Measurements from ENCODE around the gene NFATC2.
A peak's percentile ranks its signal among the peaks of the same experiment; 100 is the strongest.

The NFATC2 gene

GRCh38 chr20:51389543-51390264, 152.8 kb downstream of the NFATC2 start:
- DNase-seq (ENCODE audit: low spot score) = no peak

DNA sequence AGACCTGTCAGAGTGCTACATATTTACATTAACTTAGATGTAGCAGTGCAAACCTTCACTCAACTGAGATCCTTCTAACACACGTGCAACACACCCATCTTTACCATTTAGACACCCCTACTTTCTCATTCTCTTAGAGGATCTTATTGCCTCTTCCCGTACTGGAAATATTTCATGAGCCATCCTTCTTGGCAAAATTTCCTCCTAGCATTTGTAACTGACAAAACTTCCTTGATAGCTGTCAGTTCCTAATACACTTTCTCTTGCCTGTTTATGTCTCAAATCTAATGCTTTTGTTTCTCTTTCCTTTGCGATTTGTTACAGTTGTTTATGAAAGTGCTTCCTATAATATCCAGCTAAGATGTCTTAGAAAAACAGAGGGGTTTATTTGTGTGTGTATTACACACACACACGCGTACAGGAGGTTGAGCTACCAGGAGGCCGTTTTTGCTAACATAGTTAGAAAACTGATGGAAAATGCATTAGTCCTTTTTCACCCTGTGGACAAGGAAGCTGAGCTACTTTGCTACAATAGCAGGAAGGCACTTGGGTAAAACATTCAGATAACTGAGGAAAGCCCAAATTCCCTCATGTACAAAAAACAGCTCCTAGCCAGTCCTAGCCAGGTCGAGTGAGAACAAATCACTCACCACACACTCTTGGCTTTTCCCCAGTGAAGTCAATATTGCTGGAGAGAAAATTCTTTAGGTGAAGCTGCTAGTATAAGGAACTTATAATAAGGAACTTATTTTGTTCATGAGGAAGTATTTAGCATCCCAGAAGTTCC, 153.6 kb downstream of the NFATC2 start:
- DNase-seq (ENCODE audit: low spot score) = no peak

- DNase-seq (ENCODE audit: low spot score) = peak; percentile 32
These were observed 154.3 kb downstream of the NFATC2 start for GRCh38 chr20:51388227-51388626.

DNA sequence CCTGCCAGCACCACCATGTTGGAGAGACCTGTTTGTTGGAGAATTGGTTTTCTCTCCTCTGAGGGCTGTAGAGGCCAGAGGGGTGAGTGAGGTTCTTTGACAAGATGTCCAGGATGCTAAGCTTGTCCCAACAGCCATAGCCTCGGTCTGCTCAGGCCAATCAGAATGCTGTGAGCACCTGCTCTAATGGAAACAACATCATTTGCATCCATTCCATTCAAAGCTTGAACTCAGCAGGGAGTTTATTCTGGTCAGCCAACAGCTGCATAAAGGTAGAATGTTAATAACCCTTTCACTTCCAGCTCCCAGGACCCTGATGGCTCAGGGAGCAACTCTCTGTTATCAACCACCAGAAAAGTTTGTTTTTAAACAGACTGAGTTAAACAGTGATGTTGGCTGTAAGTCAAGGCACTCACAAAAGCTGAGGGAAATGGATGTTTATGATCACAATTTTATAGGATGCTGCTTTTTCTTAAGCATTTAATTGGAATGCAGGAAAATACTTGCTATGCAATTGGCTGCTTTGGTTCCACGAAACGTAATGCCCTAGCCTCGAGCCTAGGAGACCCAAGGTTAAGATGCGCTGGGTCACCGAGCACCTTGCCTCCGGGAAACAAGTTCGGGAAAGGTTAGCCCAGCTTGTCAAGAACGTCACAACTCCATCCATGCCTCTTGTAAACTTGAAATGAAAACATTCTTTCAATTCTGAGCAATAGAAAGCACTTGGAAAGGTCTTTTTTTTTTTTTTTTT, 155.2 kb downstream of the NFATC2 start:
- no peak for DNase-seq (ENCODE audit: low spot score)

DNA sequence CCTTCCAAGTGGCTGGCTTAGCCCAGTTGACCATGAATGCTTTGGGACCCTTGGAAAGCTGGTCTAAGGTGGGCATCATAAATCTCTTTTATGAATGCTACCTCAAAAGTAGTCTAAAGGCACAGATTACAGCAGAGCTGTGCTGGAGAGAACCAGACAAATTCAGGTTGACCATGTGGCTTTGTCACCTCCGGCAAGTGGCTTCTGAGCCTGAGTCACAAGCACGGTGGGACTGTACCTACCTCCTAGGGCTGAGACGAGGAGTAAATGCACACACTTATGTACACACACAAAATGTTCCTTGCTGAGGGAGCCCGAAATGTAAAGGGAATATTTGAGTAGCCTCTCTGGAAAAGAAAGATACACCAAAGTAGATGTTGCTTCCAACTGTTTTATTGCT, 155.9 kb downstream of the NFATC2 start:
- no peak for DNase-seq (ENCODE audit: low spot score)

DNA sequence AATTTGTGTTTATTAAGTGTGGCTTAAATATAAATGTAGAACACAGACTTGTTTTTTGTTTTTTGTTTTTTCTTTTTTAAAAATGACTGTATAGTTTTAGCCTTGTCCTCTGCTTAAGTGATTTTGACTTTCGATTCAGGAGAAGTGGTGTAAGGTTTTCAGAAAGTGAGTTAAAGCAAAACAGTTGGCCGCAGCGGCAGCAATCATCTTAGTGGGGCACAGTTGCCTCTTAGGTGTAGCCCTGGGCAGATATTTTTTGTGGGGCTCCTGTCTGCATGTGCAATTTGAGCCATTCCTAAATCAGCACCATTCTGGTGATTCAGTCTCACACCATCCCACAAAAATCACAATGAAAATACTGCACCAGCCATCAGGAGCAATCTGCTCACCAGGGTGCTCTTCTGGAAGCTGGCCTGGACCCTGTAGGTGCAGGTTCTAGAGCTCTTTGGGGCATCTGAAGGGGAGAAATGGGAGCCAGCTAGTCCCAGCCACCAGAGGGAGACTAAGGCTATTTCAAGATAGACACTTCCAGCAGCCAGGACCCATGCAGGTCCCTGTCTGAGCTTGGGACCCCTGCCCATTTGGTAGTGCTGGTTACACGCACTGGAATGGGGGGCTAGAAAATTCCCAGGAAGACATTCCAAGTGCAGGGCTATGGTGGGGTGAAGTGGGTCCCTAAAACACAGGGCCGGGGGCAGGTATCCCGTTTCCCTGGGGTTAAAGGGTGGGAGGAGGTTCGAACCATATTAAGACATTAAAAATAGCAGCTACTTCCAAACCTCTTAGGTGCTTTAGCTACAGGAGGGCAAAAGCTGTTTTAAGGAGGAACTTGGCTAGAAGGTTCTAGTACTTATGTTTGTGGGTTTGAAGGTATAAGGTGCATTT, 156.6 kb downstream of the NFATC2 start:
- DNase-seq (ENCODE audit: low spot score) = peak; percentile 34

DNA sequence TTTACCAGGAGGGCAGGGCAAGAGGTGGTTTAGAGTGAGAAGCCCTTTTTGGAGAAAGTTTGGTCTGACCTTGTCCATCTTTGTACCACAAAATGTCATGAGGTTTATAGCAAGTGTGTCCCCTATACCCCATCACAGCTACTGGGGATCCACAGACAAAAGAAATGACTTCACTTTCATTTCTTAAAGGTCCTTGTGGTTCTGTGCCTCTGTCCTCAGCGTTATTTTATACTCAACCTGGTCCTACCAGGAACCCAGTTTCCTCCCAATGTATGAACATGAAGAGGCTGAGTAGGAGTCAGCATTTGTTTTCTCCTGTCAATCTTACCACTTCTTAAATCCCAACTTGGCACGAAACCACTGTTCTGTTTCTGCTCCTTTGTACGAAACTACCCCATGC, 157.6 kb downstream of the NFATC2 start:
- DNase-seq (ENCODE audit: low spot score) = no peak

DNA sequence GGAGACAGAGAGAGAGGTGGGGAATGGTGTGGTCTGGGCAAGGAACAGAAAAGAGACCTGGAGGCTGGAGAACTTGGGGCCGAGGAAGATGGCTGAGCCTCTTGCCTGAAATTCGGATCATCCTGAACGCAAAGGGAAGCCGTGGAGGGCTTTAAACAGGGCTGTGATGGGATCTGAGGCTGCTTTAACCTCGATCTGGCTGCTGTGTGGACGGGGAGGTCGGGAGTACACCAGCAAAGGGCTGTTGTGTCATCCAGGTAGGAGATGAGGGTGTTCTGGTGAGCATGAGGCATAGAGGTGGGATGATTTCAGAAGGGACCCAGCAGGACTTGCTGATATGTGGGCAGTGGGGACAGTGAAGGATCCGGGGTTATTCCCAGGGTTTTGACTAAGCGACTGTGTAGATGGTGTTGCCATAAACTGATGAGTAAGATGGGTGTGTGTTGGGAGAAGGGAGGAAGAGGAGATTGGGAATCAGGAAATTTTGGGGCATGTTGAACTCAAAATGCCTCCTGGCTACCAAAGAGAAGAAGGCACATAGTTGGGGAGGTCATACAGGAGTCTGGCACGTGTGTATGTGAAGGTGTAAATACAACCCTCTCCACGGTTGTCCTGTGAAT, 158.5 kb downstream of the NFATC2 start:
- no peak for DNase-seq (ENCODE audit: low spot score)

- DNase-seq (ENCODE audit: low spot score) = no peak
These were observed 159.3 kb downstream of the NFATC2 start for GRCh38 chr20:51382986-51383821.

DNA sequence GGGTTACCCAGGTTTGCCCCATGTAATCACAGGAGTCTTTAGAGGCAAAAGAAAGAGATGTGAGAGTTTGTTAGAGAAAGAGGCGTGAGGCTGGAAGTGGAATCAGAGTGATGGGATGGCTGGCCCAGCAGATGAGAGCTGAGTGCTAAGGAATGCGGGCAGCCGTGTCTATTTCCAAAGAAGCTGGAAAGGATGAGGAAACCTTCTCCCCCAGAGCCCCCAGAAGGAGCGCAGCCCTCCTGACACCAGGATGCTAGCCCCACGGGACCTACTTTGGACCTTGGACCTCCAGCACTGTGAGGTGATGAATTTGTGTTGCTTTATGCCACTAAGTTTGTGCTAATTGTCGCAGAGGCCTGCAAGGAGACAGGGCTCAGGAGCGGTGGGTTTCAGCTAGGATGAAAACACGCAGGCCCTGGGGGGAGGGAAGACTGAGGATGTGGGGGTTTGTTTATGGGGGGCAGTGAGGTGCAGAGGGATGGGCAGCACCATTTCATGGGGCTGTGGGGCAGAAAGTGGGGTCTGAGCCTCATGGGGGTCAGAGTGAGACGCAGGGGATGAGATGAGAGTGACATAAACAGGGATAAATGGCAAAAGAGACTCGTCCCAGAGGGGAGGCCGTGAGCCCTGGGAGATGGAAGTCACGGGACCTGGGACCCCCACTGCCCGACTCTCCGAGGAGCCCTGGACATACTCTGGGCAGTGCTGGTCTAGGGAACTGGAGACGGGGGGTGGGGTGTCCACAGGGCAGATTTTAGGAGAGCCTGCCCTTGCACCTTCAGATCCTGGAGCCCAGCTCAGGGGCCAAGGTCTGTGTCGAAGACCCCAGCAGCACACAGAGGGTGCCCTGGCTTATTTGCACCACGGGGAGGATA, 160.2 kb downstream of the NFATC2 start:
- DNase-seq (ENCODE audit: low spot score) = no peak

- no peak for DNase-seq (ENCODE audit: low spot score)
These were observed 161.0 kb downstream of the NFATC2 start for GRCh38 chr20:51381557-51381956.

DNA sequence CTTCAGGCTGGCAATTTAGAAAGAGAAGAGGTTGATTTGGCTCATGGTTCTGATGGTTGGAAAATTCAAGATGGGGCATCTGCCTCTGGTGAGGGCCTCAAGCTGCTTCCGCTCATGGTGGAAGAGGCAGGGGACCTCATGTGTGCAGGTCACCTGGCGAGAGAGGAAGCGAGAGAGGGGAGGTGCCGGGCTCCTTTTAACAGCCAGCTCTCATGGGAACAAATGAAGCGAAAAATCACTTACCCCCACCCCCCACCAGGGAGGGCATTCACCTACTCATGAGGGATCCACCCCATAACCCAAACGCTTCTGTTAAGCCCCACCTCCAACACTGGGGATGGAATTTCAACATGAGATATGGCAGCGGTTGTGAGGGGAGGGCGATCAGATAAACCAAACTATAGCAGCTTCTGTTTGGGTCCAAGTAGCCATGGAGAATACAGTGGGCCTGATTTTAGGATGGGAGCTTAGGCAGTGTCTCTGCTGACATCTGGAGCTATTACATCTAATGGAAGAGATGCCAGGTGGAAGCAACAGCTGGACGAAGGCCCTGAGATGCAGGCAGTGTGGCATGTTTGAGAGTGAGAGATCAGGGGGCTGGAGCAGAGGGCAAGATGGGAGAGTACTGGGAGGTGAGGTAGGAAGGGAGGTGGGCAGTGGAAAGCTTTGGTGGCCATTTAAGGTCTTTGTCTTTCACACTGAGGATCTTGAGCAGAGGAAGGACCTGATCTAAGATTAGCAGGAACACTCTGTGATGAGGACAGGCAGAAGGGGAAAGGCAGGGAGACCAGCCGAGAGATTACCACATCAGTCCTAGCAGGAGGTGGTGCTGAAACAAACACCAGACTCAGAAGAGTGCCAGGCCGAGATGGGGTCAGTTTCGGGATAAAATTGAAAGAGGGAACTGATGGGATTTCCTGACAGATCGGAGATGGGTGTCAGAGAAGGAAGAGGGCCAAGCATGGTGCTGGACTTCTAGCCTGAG, 161.8 kb downstream of the NFATC2 start:
- DNase-seq (ENCODE audit: low spot score) = no peak

DNA sequence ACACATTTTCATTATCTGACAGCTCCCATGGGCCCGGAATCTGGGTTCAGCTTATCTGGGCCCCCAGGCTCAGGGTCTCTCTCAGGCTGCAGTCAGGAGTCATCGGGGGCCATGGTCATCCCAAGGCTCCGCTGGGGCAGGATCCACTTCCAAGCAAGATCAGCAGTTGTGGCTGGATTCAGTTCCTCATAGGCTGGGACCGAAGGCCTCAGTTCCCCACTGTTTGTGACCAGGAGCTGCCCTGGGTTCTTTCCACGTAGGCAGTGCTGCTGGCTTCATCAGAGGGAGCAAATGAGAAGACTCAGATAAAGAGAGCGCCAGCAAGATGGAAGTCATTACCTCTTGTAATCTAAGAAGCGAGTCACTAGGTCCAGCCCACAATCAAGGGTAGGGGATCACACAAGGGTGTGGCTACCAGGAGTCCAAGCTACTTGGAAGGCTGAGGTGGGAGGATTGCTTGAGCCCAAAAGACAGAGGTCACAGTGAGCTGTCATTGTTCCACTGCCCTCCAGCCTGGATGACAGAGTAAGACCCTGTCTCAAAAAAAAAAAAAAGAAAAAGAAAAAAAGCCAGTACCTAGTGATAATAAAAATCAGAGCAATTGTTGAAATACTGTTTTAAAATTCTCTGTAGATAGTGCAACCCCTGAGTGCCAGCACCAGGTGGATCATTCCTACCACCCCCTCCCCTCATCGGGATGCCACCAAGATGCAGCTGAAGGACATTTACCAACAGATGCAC, 162.7 kb downstream of the NFATC2 start:
- DNase-seq (ENCODE audit: low spot score) = no peak

GRCh38 chr20:51378171-51378928, 164.2 kb downstream of the NFATC2 start:
- DNase-seq (ENCODE audit: low spot score) = no peak

- no peak for DNase-seq (ENCODE audit: low spot score)
These were observed 165.4 kb downstream of the NFATC2 start for GRCh38 chr20:51377132-51377531.

DNA sequence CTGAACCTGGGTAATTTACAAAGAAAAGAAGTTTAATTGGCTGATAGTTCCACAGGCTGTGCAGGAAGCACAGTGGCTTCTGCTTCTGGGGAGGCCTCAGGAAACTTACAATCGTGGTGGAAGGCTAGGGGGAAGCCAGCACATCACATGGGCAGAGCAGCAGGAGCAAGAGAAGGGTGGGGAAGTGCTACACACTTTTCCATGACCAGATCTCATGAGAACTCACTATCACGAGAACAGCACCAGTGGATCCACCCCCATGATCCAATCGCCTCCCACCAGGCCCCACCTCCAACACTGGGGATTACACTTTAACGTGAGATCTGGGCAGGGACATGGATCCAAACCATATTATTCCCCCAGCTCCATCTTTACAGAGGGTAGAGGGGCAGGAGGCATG, 166.4 kb downstream of the NFATC2 start:
- DNase-seq (ENCODE audit: low spot score) = no peak

DNA sequence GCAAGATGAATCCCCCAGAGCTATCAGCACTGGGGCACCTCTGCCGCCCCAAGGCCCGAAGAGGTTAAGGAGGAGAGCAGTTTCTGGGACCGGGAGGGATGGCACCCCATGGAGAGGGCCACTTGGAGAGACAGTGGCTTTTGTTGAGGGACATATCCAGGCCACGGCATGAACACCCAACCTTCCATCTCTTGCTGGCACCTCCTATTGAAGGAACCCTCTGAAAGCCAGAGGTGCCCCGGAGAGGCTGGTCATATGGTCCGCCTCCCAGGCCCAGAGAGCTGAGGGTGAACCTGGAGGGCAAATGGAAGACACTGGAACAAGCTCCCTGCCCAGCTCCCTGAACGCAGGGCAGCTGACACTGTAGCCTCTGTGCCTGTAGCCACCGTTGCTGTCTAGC, 167.0 kb downstream of the NFATC2 start:
- no peak for DNase-seq (ENCODE audit: low spot score)
